ENCODE results near the gene RBBP8. TPM values are rescaled to one million over a fixed set of nuclear protein-coding genes. Genes with fewer than 3 reads are reported as not detected.

RBBP8 gene
- total RNA-seq, 1 experiment from 2014 or later: 33.3 TPM

- TF ChIP-seq E2F4 (CRISPR knock-in tag; IDR thresholded peaks at IDR 0.05; ENCODE audit: borderline replicate concordance, low read depth) (no peak), E2F5 (CRISPR knock-in tag; IDR thresholded peaks at IDR 0.05) (no peak), ZNF396 (CRISPR knock-in tag; IDR thresholded peaks at IDR 0.05; ENCODE audit: borderline replicate concordance) (no peak), PRRX2 (CRISPR knock-in tag; IDR thresholded peaks at IDR 0.05) (no peak), JAZF1 (CRISPR knock-in tag; IDR thresholded peaks at IDR 0.05) (no peak)
- H3K27me3 Mint-ChIP-seq (ENCODE audit: low read depth): no peaks in the 10 kb centered on the region
- POLR2A ChIA-PET: no interaction called here
- peaks cover 3% of the 10 kb centered on the region; the same call in 1 of the 2 replicates for H3K4me1 Mint-ChIP-seq
- ATAC-seq: no peak
- H3K36me3 Mint-ChIP-seq: peaks cover 4% of the 10 kb centered on the region; the same call in 1 of the 2 replicates
- CTCF ChIA-PET: no interaction called here
- H3K4me3 Mint-ChIP-seq: no peak overlapping the region
- DNase-seq (ENCODE audit: low spot score): no peak
- no peak overlapping the region for H3K27ac Mint-ChIP-seq
- H3K9me3 Mint-ChIP-seq: no peaks in the 10 kb centered on the region
These were observed 42.4 kb downstream of the RBBP8 start for GRCh38 chr18:22975508-22975907.

- ATAC-seq (no peak), DNase-seq (ENCODE audit: low spot score) (no peak)
- ChIA-PET POLR2A (interaction anchor here (0.5 kb wide), 1 partner anchor 431 kb away, joined by 3 read pairs; no protein-coding TSS in a partner anchor), CTCF (interaction anchor here (0.6 to 2.7 kb wide), 3 partner anchors 164 to 338 kb away, joined by 3 to 11 read pairs (median 10); no protein-coding TSS in a partner anchor)
- TF ChIP-seq NFE2L1 (CRISPR knock-in tag; IDR thresholded peaks at IDR 0.05) (no peak), RORB (CRISPR knock-in tag; IDR thresholded peaks at IDR 0.05) (no peak), CBFB (CRISPR knock-in tag; IDR thresholded peaks at IDR 0.05; ENCODE audit: low read depth) (no peak), TP53 (CRISPR knock-in tag; IDR thresholded peaks at IDR 0.05) (no peak), CDX4 (CRISPR knock-in tag; IDR thresholded peaks at IDR 0.05; ENCODE audit: borderline replicate concordance) (no peak), ZNF121 (CRISPR knock-in tag; IDR thresholded peaks at IDR 0.05) (no peak), ARID4B (CRISPR knock-in tag; IDR thresholded peaks at IDR 0.05; ENCODE audit: borderline replicate concordance) (no peak), SP1 (CRISPR knock-in tag; conservative IDR thresholded peaks at IDR 0.05) (no peak), ZBTB43 (CRISPR knock-in tag; IDR thresholded peaks at IDR 0.05) (no peak), ZNF232 (CRISPR knock-in tag; IDR thresholded peaks at IDR 0.05) (no peak), ZNF512 (CRISPR knock-in tag; IDR thresholded peaks at IDR 0.05; ENCODE audit: borderline replicate concordance) (no peak), ETV6 (CRISPR knock-in tag; IDR thresholded peaks at IDR 0.05) (no peak), FOXK1 (CRISPR knock-in tag; IDR thresholded peaks at IDR 0.05) (no peak), TEAD1 (CRISPR knock-in tag; IDR thresholded peaks at IDR 0.05) (no peak), PRRX2 (CRISPR knock-in tag; IDR thresholded peaks at IDR 0.05) (no peak), USF1 (CRISPR knock-in tag; IDR thresholded peaks at IDR 0.05) (no peak), NR2C2 (CRISPR knock-in tag; IDR thresholded peaks at IDR 0.05) (no peak), JAZF1 (CRISPR knock-in tag; IDR thresholded peaks at IDR 0.05) (no peak), MYBL2 (CRISPR knock-in tag; IDR thresholded peaks at IDR 0.05) (no peak)
- no peaks in the 10 kb centered on the region for H3K9me3 Mint-ChIP-seq
- no peak overlapping the region for H3K27ac Mint-ChIP-seq
- H3K27me3 Mint-ChIP-seq (ENCODE audit: low read depth): no peaks in the 10 kb centered on the region
- H3K36me3 Mint-ChIP-seq: 0 out of 2 replicates have a peak, but pooled peaks cover 3% of the 10 kb centered on the region
- H3K4me1 Mint-ChIP-seq: peaks cover 10% of the 10 kb centered on the region
- no peak overlapping the region for H3K4me3 Mint-ChIP-seq
These were observed 44.9 kb downstream of the RBBP8 start for GRCh38 chr18:22977847-22978701.
